Measurements from ENCODE around the gene MED8. TPM values are rescaled to one million over a fixed set of nuclear protein-coding genes. Genes with fewer than 3 reads are reported as not detected.

MED8 gene
- total and polyA plus RNA-seq, 2 experiments from 2014 or later, result 16.6 to 25.7 TPM

DNA sequence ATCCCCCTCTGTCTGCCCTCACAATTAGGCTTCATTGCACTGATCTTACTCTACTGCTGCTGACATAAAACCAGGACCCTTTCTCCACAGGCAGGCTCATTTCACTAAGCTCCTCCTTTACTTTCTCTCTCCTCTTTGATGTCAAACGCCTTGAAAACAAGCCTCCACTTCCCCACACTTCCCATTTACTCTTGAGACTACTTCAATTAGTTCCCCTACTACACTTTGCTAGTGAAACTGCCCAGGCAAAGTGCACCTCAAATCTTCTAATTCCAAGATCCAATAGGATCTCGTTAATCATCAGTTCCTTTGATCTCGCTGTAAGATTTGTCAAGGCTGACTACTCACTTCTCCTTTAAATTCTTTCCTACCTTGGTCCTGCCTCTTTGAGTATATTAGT is 36.7 kb downstream of the MED8 start:
- Histone ChIP-seq H3K4me1 (ENCODE audit: insufficient read depth) (peaks cover 24% of the 10 kb centered on the region), H3K27me3 (ENCODE audit: insufficient read depth) (peaks cover 5% of the 10 kb centered on the region), H3K27ac (ENCODE audit: low read depth) (no peak overlapping the region), H2AFZ (no peak overlapping the region), H3K4me2 (no peak overlapping the region), H4K20me1 (replicated peaks; ENCODE audit: insufficient read depth) (no peaks in the 10 kb centered on the region), H3K36me3 (ENCODE audit: insufficient read depth) (no peaks in the 10 kb centered on the region), H3K4me3 (no peak overlapping the region), H3F3A (replicated peaks; ENCODE audit: low read depth) (peaks cover 13% of the 10 kb centered on the region; the same call in 1 of the 2 replicates), H3K79me2 (replicated peaks; ENCODE audit: insufficient read depth) (peaks cover 5% of the 10 kb centered on the region; the same call in 1 of the 2 replicates), H3K9me2 (ENCODE audit: insufficient read depth) (no peaks in the 10 kb centered on the region)
- no peak for DNase-seq (ENCODE audit: low spot score)
- Mint-ChIP-seq H3K4me3 (no peak overlapping the region), H3K4me1 (peaks cover 25% of the 10 kb centered on the region), H3K36me3 (ENCODE audit: low read depth) (0 out of 3 replicates have a peak, but pooled peaks cover 4% of the 10 kb centered on the region), H3K27ac (no peak overlapping the region), H3K9me3 (no peaks in the 10 kb centered on the region), H3K27me3 (ENCODE audit: insufficient read depth, low read depth, poor library complexity) (peaks cover 9% of the 10 kb centered on the region)
- TF ChIP-seq NANOG (IDR thresholded peaks at IDR 0.05; ENCODE audit: borderline replicate concordance), result no peak
- TF ChIP-seq, protein P1, sequence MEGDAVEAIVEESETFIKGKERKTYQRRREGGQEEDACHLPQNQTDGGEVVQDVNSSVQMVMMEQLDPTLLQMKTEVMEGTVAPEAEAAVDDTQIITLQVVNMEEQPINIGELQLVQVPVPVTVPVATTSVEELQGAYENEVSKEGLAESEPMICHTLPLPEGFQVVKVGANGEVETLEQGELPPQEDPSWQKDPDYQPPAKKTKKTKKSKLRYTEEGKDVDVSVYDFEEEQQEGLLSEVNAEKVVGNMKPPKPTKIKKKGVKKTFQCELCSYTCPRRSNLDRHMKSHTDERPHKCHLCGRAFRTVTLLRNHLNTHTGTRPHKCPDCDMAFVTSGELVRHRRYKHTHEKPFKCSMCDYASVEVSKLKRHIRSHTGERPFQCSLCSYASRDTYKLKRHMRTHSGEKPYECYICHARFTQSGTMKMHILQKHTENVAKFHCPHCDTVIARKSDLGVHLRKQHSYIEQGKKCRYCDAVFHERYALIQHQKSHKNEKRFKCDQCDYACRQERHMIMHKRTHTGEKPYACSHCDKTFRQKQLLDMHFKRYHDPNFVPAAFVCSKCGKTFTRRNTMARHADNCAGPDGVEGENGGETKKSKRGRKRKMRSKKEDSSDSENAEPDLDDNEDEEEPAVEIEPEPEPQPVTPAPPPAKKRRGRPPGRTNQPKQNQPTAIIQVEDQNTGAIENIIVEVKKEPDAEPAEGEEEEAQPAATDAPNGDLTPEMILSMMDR (conservative IDR thresholded peaks at IDR 0.05; ENCODE audit: low read depth in 2 of 2), result no peak
- no peak for ATAC-seq

DNA sequence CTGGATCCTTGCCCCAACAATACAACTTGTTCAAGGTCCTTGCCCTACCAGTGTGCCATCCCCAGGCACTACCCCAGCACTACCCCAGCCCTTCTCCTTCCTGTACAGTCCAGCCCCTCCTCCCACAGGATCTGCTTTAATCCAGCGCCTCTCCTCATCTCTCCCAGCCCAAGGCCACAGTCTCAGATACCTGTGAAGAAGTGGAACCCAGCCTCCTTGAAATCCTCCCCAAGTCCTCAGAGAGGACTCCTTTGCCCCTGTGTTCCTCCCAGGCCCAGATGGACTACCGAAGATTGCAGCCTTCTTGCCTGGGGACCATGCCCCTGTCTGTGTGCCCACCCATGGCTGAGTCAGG is 37.3 kb downstream of the MED8 start:
- no peak overlapping the region for H2AFZ ChIP-seq
- TF ChIP-seq, protein P1 (conservative IDR thresholded peaks at IDR 0.05; ENCODE audit: low read depth in 2 of 2), result no peak
- TF ChIP-seq EZH2 (IDR thresholded peaks at IDR 0.05; ENCODE audit: low read depth, unreplicated experiment) (no peak), NANOG (IDR thresholded peaks at IDR 0.05; ENCODE audit: borderline replicate concordance) (no peak), ZNF331 (CRISPR knock-in tag; IDR thresholded peaks at IDR 0.05; ENCODE audit: low read depth) (no peak), ZNF114 (CRISPR knock-in tag; IDR thresholded peaks at IDR 0.05) (no peak)
- TF ChIP-seq, protein P2, sequence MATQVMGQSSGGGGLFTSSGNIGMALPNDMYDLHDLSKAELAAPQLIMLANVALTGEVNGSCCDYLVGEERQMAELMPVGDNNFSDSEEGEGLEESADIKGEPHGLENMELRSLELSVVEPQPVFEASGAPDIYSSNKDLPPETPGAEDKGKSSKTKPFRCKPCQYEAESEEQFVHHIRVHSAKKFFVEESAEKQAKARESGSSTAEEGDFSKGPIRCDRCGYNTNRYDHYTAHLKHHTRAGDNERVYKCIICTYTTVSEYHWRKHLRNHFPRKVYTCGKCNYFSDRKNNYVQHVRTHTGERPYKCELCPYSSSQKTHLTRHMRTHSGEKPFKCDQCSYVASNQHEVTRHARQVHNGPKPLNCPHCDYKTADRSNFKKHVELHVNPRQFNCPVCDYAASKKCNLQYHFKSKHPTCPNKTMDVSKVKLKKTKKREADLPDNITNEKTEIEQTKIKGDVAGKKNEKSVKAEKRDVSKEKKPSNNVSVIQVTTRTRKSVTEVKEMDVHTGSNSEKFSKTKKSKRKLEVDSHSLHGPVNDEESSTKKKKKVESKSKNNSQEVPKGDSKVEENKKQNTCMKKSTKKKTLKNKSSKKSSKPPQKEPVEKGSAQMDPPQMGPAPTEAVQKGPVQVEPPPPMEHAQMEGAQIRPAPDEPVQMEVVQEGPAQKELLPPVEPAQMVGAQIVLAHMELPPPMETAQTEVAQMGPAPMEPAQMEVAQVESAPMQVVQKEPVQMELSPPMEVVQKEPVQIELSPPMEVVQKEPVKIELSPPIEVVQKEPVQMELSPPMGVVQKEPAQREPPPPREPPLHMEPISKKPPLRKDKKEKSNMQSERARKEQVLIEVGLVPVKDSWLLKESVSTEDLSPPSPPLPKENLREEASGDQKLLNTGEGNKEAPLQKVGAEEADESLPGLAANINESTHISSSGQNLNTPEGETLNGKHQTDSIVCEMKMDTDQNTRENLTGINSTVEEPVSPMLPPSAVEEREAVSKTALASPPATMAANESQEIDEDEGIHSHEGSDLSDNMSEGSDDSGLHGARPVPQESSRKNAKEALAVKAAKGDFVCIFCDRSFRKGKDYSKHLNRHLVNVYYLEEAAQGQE (IDR thresholded peaks at IDR 0.05; ENCODE audit: unreplicated experiment), result no peak
- TF ChIP-seq, protein P3, sequence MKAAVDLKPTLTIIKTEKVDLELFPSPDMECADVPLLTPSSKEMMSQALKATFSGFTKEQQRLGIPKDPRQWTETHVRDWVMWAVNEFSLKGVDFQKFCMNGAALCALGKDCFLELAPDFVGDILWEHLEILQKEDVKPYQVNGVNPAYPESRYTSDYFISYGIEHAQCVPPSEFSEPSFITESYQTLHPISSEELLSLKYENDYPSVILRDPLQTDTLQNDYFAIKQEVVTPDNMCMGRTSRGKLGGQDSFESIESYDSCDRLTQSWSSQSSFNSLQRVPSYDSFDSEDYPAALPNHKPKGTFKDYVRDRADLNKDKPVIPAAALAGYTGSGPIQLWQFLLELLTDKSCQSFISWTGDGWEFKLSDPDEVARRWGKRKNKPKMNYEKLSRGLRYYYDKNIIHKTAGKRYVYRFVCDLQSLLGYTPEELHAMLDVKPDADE (IDR thresholded peaks at IDR 0.05), result no peak

More for the DNA sequence above, 37.3 kb downstream of the MED8 start:
- H3K9me3 Mint-ChIP-seq, result no peaks in the 10 kb centered on the region
- ATAC-seq (no peak), DNase-seq (ENCODE audit: low spot score) (no peak)
- H3K9me2 ChIP-seq (ENCODE audit: insufficient read depth), result no peaks in the 10 kb centered on the region
- peaks cover 10% of the 10 kb centered on the region for H3K27me3 ChIP-seq (ENCODE audit: insufficient read depth)
- no peak overlapping the region for H3K27ac ChIP-seq (ENCODE audit: low read depth)
- no peak overlapping the region for H3K4me2 ChIP-seq
- H3K4me1 ChIP-seq (ENCODE audit: insufficient read depth), result peaks cover 22% of the 10 kb centered on the region
- H3K79me2 ChIP-seq (replicated peaks; ENCODE audit: insufficient read depth), result peaks cover 5% of the 10 kb centered on the region; the same call in 1 of the 2 replicates
- H3K4me1 Mint-ChIP-seq, result peaks cover 25% of the 10 kb centered on the region
- 0 out of 3 replicates have a peak, but pooled peaks cover 4% of the 10 kb centered on the region for H3K36me3 Mint-ChIP-seq (ENCODE audit: low read depth)
- no peak overlapping the region; the same call in 1 of the 2 replicates for H3K27ac Mint-ChIP-seq
- no peak overlapping the region for H3K4me3 ChIP-seq
- H3F3A ChIP-seq (replicated peaks; ENCODE audit: low read depth), result peaks cover 13% of the 10 kb centered on the region; the same call in 1 of the 2 replicates
- H3K27me3 Mint-ChIP-seq (ENCODE audit: insufficient read depth, low read depth, poor library complexity), result peaks cover 6% of the 10 kb centered on the region
- no peaks in the 10 kb centered on the region for H3K36me3 ChIP-seq (ENCODE audit: insufficient read depth)
- no peak overlapping the region for H3K4me3 Mint-ChIP-seq
- no peaks in the 10 kb centered on the region for H4K20me1 ChIP-seq (replicated peaks; ENCODE audit: insufficient read depth)

All from GM23338 (cell line).